ENCODE measurements around the gene LEMD2. TPM values are rescaled to one million over a fixed set of nuclear protein-coding genes. Genes with fewer than 3 reads are reported as not detected.
A peak's percentile ranks its signal among the peaks of the same experiment; 100 is the strongest.

The LEMD2 gene
- polyA plus RNA-seq, 2 donors, result 39.8 to 43.2 TPM

DNA sequence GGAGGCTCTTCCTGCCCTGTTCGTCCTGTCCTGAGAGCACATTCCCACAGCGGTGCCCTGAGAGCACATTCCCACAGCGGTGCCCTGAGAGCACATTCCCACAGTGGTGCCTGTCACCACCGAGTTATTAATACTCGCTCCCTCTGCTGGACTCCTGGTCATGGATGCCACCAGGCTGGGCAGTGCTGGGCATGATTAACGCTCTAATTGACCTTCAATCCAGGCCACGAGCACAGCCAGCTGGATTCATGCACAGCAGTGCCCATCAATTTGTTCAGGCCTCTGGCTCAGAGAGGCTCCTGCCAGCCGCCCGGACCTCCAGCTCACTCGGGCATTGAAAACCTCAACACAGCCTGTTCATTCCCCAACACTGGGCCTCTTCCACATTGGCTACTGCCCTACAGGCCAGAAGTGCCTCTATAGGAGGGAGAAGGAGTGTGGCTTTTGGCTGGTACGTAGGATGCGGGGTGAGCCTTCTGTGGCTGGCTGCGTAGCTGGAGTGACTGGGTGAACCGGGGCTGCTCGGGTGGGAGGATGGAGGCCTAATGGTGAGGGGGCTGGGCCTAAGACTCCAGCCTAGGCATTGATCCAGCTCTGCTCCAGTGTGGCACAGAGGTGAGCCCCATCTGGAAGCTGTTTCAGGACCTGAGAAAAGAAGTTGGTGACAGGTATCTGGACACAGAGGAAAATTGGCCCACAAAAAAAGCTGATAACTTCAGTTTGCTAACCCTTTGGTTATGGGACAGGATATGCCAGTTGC is 51.5 kb downstream of the LEMD2 start:
- Histone ChIP-seq H3K9me3 (ENCODE audit: control insufficient read depth in 2 of 2, insufficient read depth in 1 of 2, low read depth in 1 of 2, low read length in 1 of 2) (no peaks in the 10 kb centered on the region), H3K27ac (ENCODE audit: low read depth in 2 of 2, low read length in 1 of 2) (no peak overlapping the region)

DNA sequence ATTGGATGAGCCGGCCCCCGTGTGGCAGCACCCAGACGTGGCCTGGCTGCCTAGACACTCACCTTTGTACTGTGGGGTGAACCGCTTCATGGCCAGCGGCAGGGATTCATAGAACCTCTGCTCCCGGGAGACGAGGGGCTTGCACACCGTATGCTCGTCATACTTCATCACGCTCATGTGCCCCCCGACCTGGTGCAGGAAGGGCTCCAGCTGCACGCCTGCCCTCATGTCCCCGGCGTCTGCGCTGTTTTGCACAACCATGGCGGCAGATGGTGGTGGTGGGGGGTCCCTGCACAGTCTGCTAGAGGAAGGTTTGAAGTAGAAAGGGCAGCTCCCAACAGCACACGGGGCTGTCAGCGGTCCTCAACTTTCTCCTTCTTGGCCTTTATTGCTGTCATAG is 53.7 kb downstream of the LEMD2 start:
- H3K36me3 ChIP-seq (ENCODE audit: control insufficient read depth in 2 of 2, insufficient read depth in 2 of 2, low read length in 1 of 2), result no peaks in the 10 kb centered on the region
- H3K4me3 ChIP-seq (ENCODE audit: low read depth in 1 of 2, low read length in 2 of 2), result no peak overlapping the region
- 82 to 87% methylated on average over 18 of the region's 18 CpGs for WGBS, 2 donors
- H3K9me3 ChIP-seq (ENCODE audit: control insufficient read depth in 2 of 2, insufficient read depth in 1 of 2, low read depth in 1 of 2, low read length in 1 of 2), result no peaks in the 10 kb centered on the region
- H3K4me1 ChIP-seq (ENCODE audit: control insufficient read depth in 2 of 2, insufficient read depth in 2 of 2, low read length in 1 of 2), result peaks cover 0 to 5% of the 10 kb centered on the region in 2 donors
- H3K27me3 ChIP-seq (ENCODE audit: control insufficient read depth in 1 of 2, insufficient read depth in 2 of 2, low read length in 2 of 2), result no peaks in the 10 kb centered on the region
- H3K27ac ChIP-seq (ENCODE audit: low read depth in 2 of 2, low read length in 1 of 2), result no peak overlapping the region

More for the DNA sequence above, 51.5 kb downstream of the LEMD2 start:
- Histone ChIP-seq H3K4me3 (ENCODE audit: low read depth in 1 of 2, low read length in 2 of 2) (no peak overlapping the region), H3K27me3 (ENCODE audit: control insufficient read depth in 1 of 2, insufficient read depth in 2 of 2, low read length in 2 of 2) (no peaks in the 10 kb centered on the region), H3K36me3 (ENCODE audit: control insufficient read depth in 2 of 2, insufficient read depth in 2 of 2, low read length in 1 of 2) (no peaks in the 10 kb centered on the region), H3K4me1 (ENCODE audit: control insufficient read depth in 2 of 2, insufficient read depth in 2 of 2, low read length in 1 of 2) (no peaks in the 10 kb centered on the region)
- WGBS, 2 donors, result 79 to 81% methylated on average over 15 of the region's 15 CpGs

DNA sequence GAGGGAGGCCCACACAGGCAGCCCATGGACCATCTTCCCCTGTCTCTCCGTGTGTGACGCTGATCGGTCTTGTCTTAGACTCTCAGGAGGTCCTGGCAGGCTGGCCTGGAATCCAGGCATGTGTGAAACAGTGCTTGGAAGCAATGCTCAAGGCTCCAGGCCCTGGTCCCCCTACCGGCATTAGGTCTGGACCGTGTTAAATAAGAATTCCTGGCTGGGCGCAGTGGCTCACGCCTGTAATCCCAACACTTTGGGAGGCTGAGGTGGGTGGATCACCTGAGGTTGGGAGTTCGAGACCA is 55.3 kb downstream of the LEMD2 start:
- no peaks in the 10 kb centered on the region for H3K9me3 ChIP-seq (ENCODE audit: control insufficient read depth in 2 of 2, insufficient read depth in 1 of 2, low read depth in 1 of 2, low read length in 1 of 2)
- H3K4me3 ChIP-seq (ENCODE audit: low read depth in 1 of 2, low read length in 2 of 2), result no peak overlapping the region
- no peaks in the 10 kb centered on the region for H3K36me3 ChIP-seq (ENCODE audit: control insufficient read depth in 2 of 2, insufficient read depth in 2 of 2, low read length in 1 of 2)
- H3K27me3 ChIP-seq (ENCODE audit: control insufficient read depth in 1 of 2, insufficient read depth in 2 of 2, low read length in 2 of 2), result no peaks in the 10 kb centered on the region
- H3K4me1 ChIP-seq (ENCODE audit: control insufficient read depth in 2 of 2, insufficient read depth in 2 of 2, low read length in 1 of 2), result peaks cover 0 to 5% of the 10 kb centered on the region in 2 donors
- H3K27ac ChIP-seq (ENCODE audit: low read depth in 2 of 2, low read length in 1 of 2), result no peak overlapping the region
- 92 to 96% methylated on average over 8 of the region's 8 CpGs for WGBS, 2 donors

DNA sequence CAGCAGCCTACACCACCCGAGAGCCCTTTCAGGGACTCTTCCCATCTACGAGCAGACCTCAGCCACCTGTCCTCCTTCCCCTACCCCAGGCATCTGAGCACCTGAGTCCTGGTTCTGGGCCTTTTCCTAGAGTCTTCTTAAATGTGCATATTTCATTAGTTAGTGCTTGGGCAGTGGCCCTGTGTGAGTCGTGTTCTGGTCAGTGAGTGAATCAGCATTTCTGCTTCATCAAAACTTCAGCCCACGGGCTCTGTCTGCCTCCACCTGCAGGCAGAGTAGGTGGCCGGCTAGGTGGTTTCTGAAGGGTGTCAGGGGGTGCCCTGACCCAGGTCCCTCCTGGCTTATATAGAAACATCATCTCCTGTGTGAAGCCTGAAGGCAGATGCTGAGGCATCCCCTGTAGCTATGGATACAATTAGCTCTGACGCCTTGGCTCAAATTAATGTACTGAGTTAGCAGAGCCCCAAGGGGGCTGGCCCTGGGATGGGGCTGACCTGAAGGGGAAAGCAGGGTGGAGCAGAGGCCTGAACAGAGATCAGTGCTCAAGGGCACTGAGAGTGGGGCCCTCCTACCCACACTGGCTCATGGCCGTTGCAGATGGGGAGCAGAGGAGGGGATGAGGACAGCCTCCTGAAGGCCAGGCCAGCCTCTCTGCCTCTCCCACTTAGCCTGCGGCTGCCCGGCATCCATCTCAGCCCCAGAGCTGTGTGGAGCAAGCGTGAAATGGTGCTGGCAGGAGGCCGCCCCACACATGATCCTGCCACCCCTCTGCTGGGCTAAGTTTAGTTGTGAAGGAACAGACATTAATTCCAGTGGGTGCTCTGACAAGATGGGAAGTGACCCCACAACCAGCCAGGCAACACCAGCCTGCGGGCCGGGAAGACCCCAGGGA is 55.9 kb downstream of the LEMD2 start:
- Histone ChIP-seq H3K36me3 (ENCODE audit: control insufficient read depth in 2 of 2, insufficient read depth in 2 of 2, low read length in 1 of 2) (no peaks in the 10 kb centered on the region), H3K27ac (ENCODE audit: low read depth in 2 of 2, low read length in 1 of 2) (peak overlapping the region in 1 of 2 donors; percentile 17), H3K4me3 (ENCODE audit: low read depth in 1 of 2, low read length in 2 of 2) (no peak overlapping the region), H3K9me3 (ENCODE audit: control insufficient read depth in 2 of 2, insufficient read depth in 1 of 2, low read depth in 1 of 2, low read length in 1 of 2) (no peaks in the 10 kb centered on the region), H3K27me3 (ENCODE audit: control insufficient read depth in 1 of 2, insufficient read depth in 2 of 2, low read length in 2 of 2) (no peaks in the 10 kb centered on the region), H3K4me1 (ENCODE audit: control insufficient read depth in 2 of 2, insufficient read depth in 2 of 2, low read length in 1 of 2) (peaks cover 0 to 5% of the 10 kb centered on the region in 2 donors)
- WGBS, 2 donors, result 84 to 85% methylated on average over 13 of the region's 13 CpGs

DNA sequence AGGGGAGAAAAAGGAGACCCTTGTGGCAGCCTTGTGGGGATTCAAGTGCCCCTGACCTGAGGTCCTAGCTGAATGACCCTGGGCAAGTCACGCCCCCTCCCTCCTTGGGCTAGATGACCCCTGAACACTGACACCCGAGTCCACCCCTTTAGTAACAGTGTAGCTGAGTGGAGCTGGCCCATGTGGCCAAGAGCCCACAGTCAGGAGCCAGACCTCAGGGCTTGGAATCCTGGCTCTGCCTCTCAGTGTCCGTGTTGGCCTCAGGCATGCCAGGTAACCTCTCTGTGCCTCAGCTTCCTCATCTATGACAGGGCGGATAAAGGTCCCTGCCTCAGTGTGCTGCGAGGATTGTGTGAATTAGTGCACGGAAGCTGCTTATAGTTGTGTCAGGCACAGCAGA is 56.5 kb downstream of the LEMD2 start:
- Histone ChIP-seq H3K4me1 (ENCODE audit: control insufficient read depth in 2 of 2, insufficient read depth in 2 of 2, low read length in 1 of 2) (peaks cover 0 to 5% of the 10 kb centered on the region in 2 donors), H3K27me3 (ENCODE audit: control insufficient read depth in 1 of 2, insufficient read depth in 2 of 2, low read length in 2 of 2) (no peaks in the 10 kb centered on the region), H3K9me3 (ENCODE audit: control insufficient read depth in 2 of 2, insufficient read depth in 1 of 2, low read depth in 1 of 2, low read length in 1 of 2) (no peaks in the 10 kb centered on the region), H3K27ac (ENCODE audit: low read depth in 2 of 2, low read length in 1 of 2) (peak overlapping the region in 1 of 2 donors; percentile 17), H3K36me3 (ENCODE audit: control insufficient read depth in 2 of 2, insufficient read depth in 2 of 2, low read length in 1 of 2) (no peaks in the 10 kb centered on the region), H3K4me3 (ENCODE audit: low read depth in 1 of 2, low read length in 2 of 2) (no peak overlapping the region)
- whole genome bisulfite sequencing, 2 donors, result 86 to 89% methylated on average over 6 of the region's 6 CpGs

DNA sequence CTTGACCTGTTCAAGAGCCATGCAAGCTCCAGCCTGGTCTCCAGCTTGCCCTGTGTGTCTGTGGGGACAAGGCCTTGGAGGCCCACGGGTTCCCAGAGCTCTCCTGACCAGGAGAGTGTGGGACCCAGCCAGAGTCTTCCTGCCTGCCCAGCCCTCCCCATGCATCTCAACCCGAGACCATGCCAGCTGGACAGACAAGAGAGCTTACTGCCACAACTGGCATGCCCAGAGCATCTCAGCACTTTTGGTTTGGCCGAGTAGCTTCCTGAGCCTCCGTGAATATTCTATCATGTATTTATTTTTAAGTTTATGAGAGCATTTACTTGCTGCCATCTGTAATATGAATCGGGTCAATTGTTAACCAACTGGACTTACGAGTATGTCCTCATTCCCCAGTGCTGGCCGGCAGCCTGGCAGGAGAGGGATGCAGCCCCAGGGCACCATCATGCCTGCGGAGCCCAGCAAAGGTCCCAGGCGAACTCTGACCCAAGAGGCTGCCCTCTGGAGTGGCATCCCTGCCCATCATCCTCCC is 57.1 kb downstream of the LEMD2 start:
- Histone ChIP-seq H3K9me3 (ENCODE audit: control insufficient read depth in 2 of 2, insufficient read depth in 1 of 2, low read depth in 1 of 2, low read length in 1 of 2) (no peaks in the 10 kb centered on the region), H3K27ac (ENCODE audit: low read depth in 2 of 2, low read length in 1 of 2) (peak overlapping the region in 1 of 2 donors; percentile 42), H3K27me3 (ENCODE audit: control insufficient read depth in 1 of 2, insufficient read depth in 2 of 2, low read length in 2 of 2) (no peaks in the 10 kb centered on the region), H3K4me1 (ENCODE audit: control insufficient read depth in 2 of 2, insufficient read depth in 2 of 2, low read length in 1 of 2) (peaks cover 0 to 5% of the 10 kb centered on the region in 2 donors), H3K4me3 (ENCODE audit: low read depth in 1 of 2, low read length in 2 of 2) (no peak overlapping the region), H3K36me3 (ENCODE audit: control insufficient read depth in 2 of 2, insufficient read depth in 2 of 2, low read length in 1 of 2) (no peaks in the 10 kb centered on the region)
- 57 to 63% methylated on average over 9 of the region's 9 CpGs for WGBS, 2 donors

DNA sequence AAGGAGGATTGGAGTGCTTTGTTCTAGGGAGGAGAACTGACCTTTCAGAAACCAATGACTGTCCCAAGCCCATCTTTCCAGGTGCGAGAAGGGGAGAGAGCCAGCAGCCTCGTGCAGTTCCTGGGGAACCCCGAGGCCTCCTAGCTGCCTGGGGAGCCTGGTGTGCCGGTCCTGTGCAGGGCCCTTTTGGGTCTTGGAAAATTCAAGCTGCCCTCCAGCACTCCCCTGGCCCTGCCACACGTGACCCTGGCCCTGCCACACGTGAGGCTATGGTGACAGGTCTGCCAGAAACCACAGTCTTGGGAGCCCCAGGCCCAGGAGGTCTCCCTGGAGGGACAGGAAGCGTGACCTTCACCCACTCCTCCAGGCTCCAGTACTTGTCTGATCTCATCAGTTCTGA is 57.9 kb downstream of the LEMD2 start:
- no peaks in the 10 kb centered on the region for H3K27me3 ChIP-seq (ENCODE audit: control insufficient read depth in 1 of 2, insufficient read depth in 2 of 2, low read length in 2 of 2)
- H3K9me3 ChIP-seq (ENCODE audit: control insufficient read depth in 2 of 2, insufficient read depth in 1 of 2, low read depth in 1 of 2, low read length in 1 of 2), result no peaks in the 10 kb centered on the region
- no peak overlapping the region for H3K4me3 ChIP-seq (ENCODE audit: low read depth in 1 of 2, low read length in 2 of 2)
- 78 to 79% methylated on average over 7 of the region's 7 CpGs for WGBS, 2 donors
- H3K4me1 ChIP-seq (ENCODE audit: control insufficient read depth in 2 of 2, insufficient read depth in 2 of 2, low read length in 1 of 2), result peaks cover 0 to 5% of the 10 kb centered on the region in 2 donors
- H3K27ac ChIP-seq (ENCODE audit: low read depth in 2 of 2, low read length in 1 of 2), result no peak overlapping the region
- H3K36me3 ChIP-seq (ENCODE audit: control insufficient read depth in 2 of 2, insufficient read depth in 2 of 2, low read length in 1 of 2), result no peaks in the 10 kb centered on the region

DNA sequence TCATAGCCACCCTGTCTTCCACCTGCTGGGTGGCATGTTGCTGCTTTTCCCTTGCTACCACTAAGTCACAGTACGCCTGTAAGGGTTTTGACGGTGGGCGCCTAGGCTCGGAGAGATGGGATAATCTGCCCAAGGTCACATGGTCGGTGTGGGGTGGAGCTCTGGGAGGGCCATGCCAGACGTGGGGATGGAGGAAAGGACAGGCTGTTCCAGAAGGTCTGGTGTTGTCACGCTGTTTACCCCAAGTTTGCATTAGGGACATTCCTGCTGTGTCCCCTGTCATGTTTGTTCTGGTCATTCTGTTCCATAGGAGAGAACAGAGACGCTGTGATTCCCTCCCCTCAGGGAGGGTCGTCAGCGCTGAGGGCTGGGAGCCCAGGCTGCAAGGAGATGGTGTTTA is 58.3 kb downstream of the LEMD2 start:
- WGBS, 2 donors, result 72 to 76% methylated on average over 10 of the region's 10 CpGs
- H3K27me3 ChIP-seq (ENCODE audit: control insufficient read depth in 1 of 2, insufficient read depth in 2 of 2, low read length in 2 of 2), result no peaks in the 10 kb centered on the region
- no peaks in the 10 kb centered on the region for H3K9me3 ChIP-seq (ENCODE audit: control insufficient read depth in 2 of 2, insufficient read depth in 1 of 2, low read depth in 1 of 2, low read length in 1 of 2)
- H3K27ac ChIP-seq (ENCODE audit: low read depth in 2 of 2, low read length in 1 of 2), result no peak overlapping the region
- H3K36me3 ChIP-seq (ENCODE audit: control insufficient read depth in 2 of 2, insufficient read depth in 2 of 2, low read length in 1 of 2), result no peaks in the 10 kb centered on the region
- H3K4me3 ChIP-seq (ENCODE audit: low read depth in 1 of 2, low read length in 2 of 2), result no peak overlapping the region
- H3K4me1 ChIP-seq (ENCODE audit: control insufficient read depth in 2 of 2, insufficient read depth in 2 of 2, low read length in 1 of 2), result peaks cover 0 to 5% of the 10 kb centered on the region in 2 donors

DNA sequence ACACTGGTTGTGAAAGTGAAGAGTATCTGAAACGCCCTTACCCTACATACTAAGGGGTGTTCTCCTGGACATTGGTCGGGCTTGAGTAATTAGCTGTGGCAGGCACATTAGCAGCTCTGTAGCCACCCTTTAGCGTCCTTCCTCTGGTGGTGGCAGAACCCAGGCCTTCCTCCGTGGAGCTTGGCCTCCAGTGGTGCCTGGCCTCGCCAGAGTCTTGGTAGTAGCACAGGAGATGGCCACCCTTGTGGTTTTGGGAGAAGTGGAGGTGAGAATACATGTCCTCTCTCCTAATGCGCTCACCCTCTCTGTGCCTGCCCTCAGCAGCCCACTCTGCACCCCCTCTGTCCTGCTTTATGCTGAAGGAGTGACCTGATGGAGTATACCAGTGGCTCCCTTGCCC is 59.9 kb downstream of the LEMD2 start:
- H3K9me3 ChIP-seq (ENCODE audit: control insufficient read depth in 2 of 2, insufficient read depth in 1 of 2, low read depth in 1 of 2, low read length in 1 of 2), result no peaks in the 10 kb centered on the region
- no peak overlapping the region for H3K4me3 ChIP-seq (ENCODE audit: low read depth in 1 of 2, low read length in 2 of 2)
- 86 to 92% methylated on average over 6 of the region's 6 CpGs for WGBS, 2 donors
- no peaks in the 10 kb centered on the region for H3K27me3 ChIP-seq (ENCODE audit: control insufficient read depth in 1 of 2, insufficient read depth in 2 of 2, low read length in 2 of 2)
- H3K36me3 ChIP-seq (ENCODE audit: control insufficient read depth in 2 of 2, insufficient read depth in 2 of 2, low read length in 1 of 2), result no peaks in the 10 kb centered on the region
- no peak overlapping the region for H3K27ac ChIP-seq (ENCODE audit: low read depth in 2 of 2, low read length in 1 of 2)
- H3K4me1 ChIP-seq (ENCODE audit: control insufficient read depth in 2 of 2, insufficient read depth in 2 of 2, low read length in 1 of 2), result peaks cover 0 to 5% of the 10 kb centered on the region in 2 donors

All from esophagus (tissue), 2 donors.